RPMI7951 (cell line): ENCODE results near the gene TSPY1. TPM values are rescaled to one million over a fixed set of nuclear protein-coding genes. Genes with fewer than 3 reads are reported as not detected.
"Not testable (repeated sequence)": the region's sequence is repeated elsewhere in the genome, so short reads cannot be mapped to it uniquely, and the experiment has no call there.

Source experiments
- DNase-seq: peaks from one replicate; pipeline ENCODE4 v3.0.0-alpha.2; 2012; ENCODE audit warnings: low read depth
- total RNA-seq: library from RNA; depleted of rRNA; stranded (reverse); fragments of >200 nt; shearing (Covaris generic); gene quantifications from 2 replicates; pipeline ENCODE4 v1.2.3, GENCODE V29; 2014; rRNA removed

TSPY1 gene
- total RNA-seq = not detected in 2 replicates

- DNase-seq = not testable (repeated sequence)
Observed at GRCh38 chrY:9466655-9467054, at the start of gene TSPY1. TSPY1 (plus strand) TSS chrY:9466955; CDS start chrY:9467001, 46 bp downstream.

- DNase-seq = not testable (repeated sequence)
Observed at GRCh38 chrY:9486967-9487366, 20.2 kb downstream of the TSPY1 start, which contains the start of gene TSPY9. TSPY9 (plus strand) TSS chrY:9487267; CDS start chrY:9487313, 46 bp downstream.

GRCh38 chrY:9504396-9504795 lies 37.6 kb downstream of the TSPY1 start:
- not testable (repeated sequence) for DNase-seq

- DNase-seq = not testable (repeated sequence)
Observed at GRCh38 chrY:9516287-9516686, 49.5 kb downstream of the TSPY1 start.

Other genes with a start within 250 kb of the TSPY1 start
- not detected in 2 replicates for gene TSPY4, start 129.5 kb upstream of the TSPY1 start, total RNA-seq
- not detected in 2 replicates for gene TSPY8, start 109.2 kb upstream of the TSPY1 start, total RNA-seq
- gene TSPY3, start 68.5 kb upstream of the TSPY1 start, total RNA-seq = not detected in 2 replicates
- gene TSPY9, start 20.3 kb downstream of the TSPY1 start, total RNA-seq = not detected in 2 replicates
- gene TSPY10, start 60.9 kb downstream of the TSPY1 start, total RNA-seq = not detected in 2 replicates